ENCODE data around the gene REEP5.
A peak's percentile ranks its signal among the peaks of the same experiment; 100 is the strongest.
"Not testable (repeated sequence)": the region's sequence is repeated elsewhere in the genome, so short reads cannot be mapped to it uniquely, and the experiment has no call there.

The REEP5 gene

DNA sequence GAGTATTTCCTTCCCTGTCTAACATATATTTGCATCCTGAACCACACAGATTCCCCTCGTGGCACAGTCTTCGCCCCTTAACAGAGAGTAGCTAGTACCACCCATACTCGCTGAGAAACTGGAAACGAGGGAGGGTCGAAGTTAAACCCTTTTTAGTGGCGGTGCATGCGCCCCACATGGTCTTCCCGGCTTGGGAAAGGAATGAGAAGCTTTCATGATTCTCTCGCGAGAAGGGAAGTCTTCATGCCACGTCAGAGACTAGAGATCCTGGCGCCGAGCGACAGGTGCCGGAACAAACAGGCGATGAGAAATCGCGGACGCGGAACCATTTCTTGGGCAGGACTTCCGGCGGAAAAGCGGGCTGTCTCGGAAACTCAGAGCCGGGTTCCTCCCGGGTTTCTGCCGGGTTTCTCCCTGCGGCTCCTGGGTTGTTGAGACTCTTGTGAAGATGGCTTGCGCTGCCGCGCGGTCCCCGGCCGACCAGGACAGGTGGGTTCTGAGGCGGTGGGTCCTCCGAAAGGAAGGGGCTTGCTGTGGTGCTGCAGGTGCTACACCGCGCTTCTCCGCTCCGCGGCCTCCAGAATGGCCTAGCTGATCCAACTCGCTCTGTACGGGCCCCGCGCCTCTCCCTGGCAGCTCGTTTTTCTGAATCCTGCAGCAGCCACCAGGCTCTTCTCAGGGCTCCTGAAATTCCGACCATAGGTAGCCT lies 60.9 kb downstream of the REEP5 start, which contains the start of gene SRP19:
TSS of gene SRP19 (plus strand) at position 359 of the 709 bp plus-strand sequence. CDS start at position 449, 90 bp downstream.
- ChIA-PET POLR2A (interaction anchor here (0.6 to 2.6 kb wide), 18 partner anchors 9 to 153 kb away, joined by 3 to 24 read pairs (median 4); partner anchors contain the start of genes DCP2 and REEP5), CTCF (interaction anchor here (1.3 kb wide), 1 partner anchor 13 kb away, joined by 14 read pairs; no protein-coding TSS in a partner anchor)
- DNase-seq (ENCODE audit: extremely low spot score) = peak; percentile 96
- TF ChIP-seq FOXM1 (IDR thresholded peaks at IDR 0.05; ENCODE audit: borderline replicate concordance) (no peak), SP1 (IDR thresholded peaks at IDR 0.05) (peak; percentile 39; the same call in 1 of the 2 replicates), CTBP1 (IDR thresholded peaks at IDR 0.05; ENCODE audit: borderline replicate concordance) (no peak), BHLHE40 (IDR thresholded peaks at IDR 0.05; ENCODE audit: borderline replicate concordance) (no peak), TARDBP (IDR thresholded peaks at IDR 0.05) (no peak), ARNT (IDR thresholded peaks at IDR 0.05) (no peak), HDGF (IDR thresholded peaks at IDR 0.05; ENCODE audit: borderline replicate concordance) (no peak), ZNF384 (IDR thresholded peaks at IDR 0.05) (no peak), NFRKB (IDR thresholded peaks at IDR 0.05) (peak; percentile 78), FOXA1 (IDR thresholded peaks at IDR 0.05) (no peak), FOXK2 (IDR thresholded peaks at IDR 0.05) (no peak), L3MBTL2 (conservative IDR thresholded peaks at IDR 0.05) (peak; percentile 100), ELF4 (IDR thresholded peaks at IDR 0.05) (peak; percentile 42; the same call in 1 of the 2 replicates), LEF1 (IDR thresholded peaks at IDR 0.05; ENCODE audit: borderline replicate concordance) (no peak), SUZ12 (IDR thresholded peaks at IDR 0.05) (no peak)
- TF ChIP-seq, protein P1, sequence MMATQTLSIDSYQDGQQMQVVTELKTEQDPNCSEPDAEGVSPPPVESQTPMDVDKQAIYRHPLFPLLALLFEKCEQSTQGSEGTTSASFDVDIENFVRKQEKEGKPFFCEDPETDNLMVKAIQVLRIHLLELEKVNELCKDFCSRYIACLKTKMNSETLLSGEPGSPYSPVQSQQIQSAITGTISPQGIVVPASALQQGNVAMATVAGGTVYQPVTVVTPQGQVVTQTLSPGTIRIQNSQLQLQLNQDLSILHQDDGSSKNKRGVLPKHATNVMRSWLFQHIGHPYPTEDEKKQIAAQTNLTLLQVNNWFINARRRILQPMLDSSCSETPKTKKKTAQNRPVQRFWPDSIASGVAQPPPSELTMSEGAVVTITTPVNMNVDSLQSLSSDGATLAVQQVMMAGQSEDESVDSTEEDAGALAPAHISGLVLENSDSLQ (IDR thresholded peaks at IDR 0.05) = peak; percentile 99

DNA sequence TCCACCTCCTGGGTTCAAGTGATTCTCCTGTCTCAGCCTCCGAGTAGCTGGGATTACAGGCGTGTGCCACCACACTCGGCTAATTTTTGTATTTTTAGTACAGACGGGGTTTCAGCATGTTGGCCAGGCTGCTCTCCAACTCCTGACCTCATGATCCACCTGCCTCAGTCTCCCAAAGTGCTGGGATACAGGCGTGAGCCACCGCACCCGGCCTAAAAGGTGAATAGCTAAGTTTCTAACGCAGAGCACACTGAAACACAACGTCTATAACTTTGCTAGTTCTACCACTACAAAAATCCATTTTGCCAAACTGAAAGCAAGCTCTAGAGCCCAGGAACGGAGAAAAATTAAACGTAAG lies 61.5 kb downstream of the REEP5 start:
- POLR2A ChIA-PET = interaction anchor here (0.9 to 2.6 kb wide), 15 partner anchors 9 to 153 kb away, joined by 3 to 24 read pairs (median 5); partner anchors contain the start of genes DCP2 and REEP5
- CTCF ChIA-PET = interaction anchor here (1.3 kb wide), 1 partner anchor 12 kb away, joined by 14 read pairs; no protein-coding TSS in a partner anchor
- DNase-seq (ENCODE audit: extremely low spot score) = not testable (repeated sequence)

DNA sequence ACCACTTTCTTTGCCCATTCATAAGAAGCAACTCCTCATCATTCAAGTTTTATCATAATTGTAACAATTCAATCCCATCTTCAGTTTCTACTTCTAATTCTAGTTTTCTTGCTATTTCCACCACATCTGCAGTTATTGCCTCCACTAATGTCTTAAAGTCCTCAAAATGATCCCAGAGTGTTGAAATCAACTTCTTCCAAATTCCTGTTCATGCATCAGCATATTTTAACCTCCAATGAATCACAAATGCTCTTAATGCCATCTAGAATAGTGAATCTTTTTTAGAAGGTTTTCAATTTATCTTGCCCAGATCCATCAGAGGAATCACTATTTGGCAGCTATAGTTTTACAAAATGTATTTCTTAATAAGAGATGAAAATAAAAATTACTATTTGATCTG lies 64.2 kb downstream of the REEP5 start:
- CTCF ChIA-PET = no interaction called here
- no peak for TF ChIP-seq FOXK2 (IDR thresholded peaks at IDR 0.05)
- TF ChIP-seq ELF4 (IDR thresholded peaks at IDR 0.05) = no peak
- no peak for TF ChIP-seq FOXA1 (IDR thresholded peaks at IDR 0.05)
- no peak for TF ChIP-seq TARDBP (IDR thresholded peaks at IDR 0.05)
- no peak for TF ChIP-seq ARNT (IDR thresholded peaks at IDR 0.05)
- no peak for TF ChIP-seq SP1 (IDR thresholded peaks at IDR 0.05)
- no peak for DNase-seq (ENCODE audit: extremely low spot score)
- POLR2A ChIA-PET = no interaction called here

DNA sequence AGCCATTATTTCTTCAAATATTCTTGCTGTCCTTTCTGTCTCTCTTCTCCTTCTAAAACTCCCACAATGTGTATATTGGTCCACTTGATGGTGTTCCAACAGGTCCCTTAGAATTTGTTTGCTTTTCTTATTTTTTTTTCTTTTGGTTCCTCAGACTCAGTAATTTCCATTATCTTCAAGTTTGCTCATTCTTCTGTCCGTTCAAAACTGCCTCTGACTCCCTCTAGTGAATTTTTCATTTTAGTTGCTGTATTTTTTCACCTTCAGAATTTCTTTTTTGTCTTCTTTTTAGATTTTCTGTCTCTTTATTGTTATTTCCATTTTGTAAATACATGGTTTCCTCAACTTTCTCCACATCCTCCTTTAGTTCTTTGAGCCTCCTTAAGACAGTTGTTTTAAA lies 67.4 kb downstream of the REEP5 start:
- DNase-seq (ENCODE audit: extremely low spot score) = no peak
- ChIA-PET POLR2A (no interaction called here), CTCF (no interaction called here)
- TF ChIP-seq FOXK2 (IDR thresholded peaks at IDR 0.05) (no peak), BHLHE40 (IDR thresholded peaks at IDR 0.05; ENCODE audit: borderline replicate concordance) (no peak), ARNT (IDR thresholded peaks at IDR 0.05) (no peak), FOXM1 (IDR thresholded peaks at IDR 0.05; ENCODE audit: borderline replicate concordance) (no peak), SP1 (IDR thresholded peaks at IDR 0.05) (no peak), NFRKB (IDR thresholded peaks at IDR 0.05) (no peak), ELF4 (IDR thresholded peaks at IDR 0.05) (no peak), ZNF384 (IDR thresholded peaks at IDR 0.05) (no peak), LEF1 (IDR thresholded peaks at IDR 0.05; ENCODE audit: borderline replicate concordance) (no peak)
- TF ChIP-seq, protein P1 (IDR thresholded peaks at IDR 0.05) = no peak

DNA sequence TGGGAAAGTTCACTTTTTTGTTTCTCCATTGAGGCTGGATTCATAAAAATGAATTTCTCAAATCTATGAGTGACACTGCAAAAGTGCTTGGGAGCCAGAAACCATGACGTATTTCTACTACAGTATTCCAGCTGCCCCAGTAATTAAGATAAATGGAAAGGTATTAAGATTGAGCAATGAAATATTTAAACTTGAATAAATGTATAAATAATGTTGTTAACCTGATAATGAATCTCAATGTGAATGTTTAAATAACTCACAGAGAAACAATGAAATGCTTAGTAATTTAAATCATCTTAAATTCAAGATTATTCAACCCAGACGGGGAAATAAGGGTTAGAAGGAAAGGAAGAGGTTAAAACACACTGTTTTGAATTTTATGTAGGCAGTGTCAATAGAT lies 72.1 kb downstream of the REEP5 start:
- no peak for TF ChIP-seq SP1 (IDR thresholded peaks at IDR 0.05)
- TF ChIP-seq ZNF384 (IDR thresholded peaks at IDR 0.05) = no peak
- no peak for TF ChIP-seq LEF1 (IDR thresholded peaks at IDR 0.05; ENCODE audit: borderline replicate concordance)
- TF ChIP-seq, protein P1 (IDR thresholded peaks at IDR 0.05) = 0 out of 2 replicates have a peak, but pooled peaks have one; percentile 3
- ChIA-PET CTCF (no interaction called here), POLR2A (no interaction called here)
- DNase-seq (ENCODE audit: extremely low spot score) = no peak

DNA sequence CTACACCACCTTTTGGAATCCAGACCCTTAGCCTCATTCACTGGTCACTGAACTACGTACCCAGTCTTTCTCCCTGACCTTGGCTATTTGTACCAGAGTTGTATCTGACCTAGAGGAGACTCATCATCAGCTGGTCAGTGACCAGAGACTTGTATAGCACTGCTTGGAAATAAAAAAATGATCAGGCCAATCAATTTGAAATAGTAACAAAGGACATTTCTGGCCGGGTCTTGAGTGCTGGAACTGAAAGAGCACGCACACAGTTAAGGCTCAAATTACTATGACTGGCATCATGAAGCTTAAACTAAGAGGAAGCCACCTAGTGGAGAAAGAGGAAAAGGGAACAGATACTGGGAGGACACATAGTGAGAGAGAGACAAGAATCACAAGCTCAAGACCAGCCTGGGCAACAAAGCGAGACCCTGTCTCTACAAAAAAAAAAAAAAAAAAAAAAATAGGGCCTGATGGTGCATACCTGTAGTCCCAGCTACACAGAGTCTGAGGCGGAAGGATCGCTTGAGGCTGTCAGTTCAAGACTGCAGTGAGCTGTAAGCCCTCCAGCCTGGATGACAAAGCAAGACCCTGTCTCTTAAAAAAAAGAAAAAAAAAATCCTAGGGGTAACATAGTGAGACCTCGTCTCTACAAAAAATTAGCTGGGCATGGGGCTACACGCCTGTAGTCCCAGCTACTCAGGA lies 73.8 kb downstream of the REEP5 start:
- ChIA-PET POLR2A (interaction anchor here (0.6 to 1.1 kb wide), 4 partner anchors 11 to 128 kb away, joined by 3 to 11 read pairs (median 5); partner anchors contain the start of genes DCP2 and SRP19), CTCF (interaction anchor here (0.6 to 1.4 kb wide), 20 partner anchors 11 to 1771 kb away, joined by 3 to 14 read pairs (median 4); partner anchors contain the start of gene SRP19)
- TF ChIP-seq ZNF384 (IDR thresholded peaks at IDR 0.05) (no peak), ARNT (IDR thresholded peaks at IDR 0.05) (no peak)
- TF ChIP-seq, protein P1 (IDR thresholded peaks at IDR 0.05) = peak; percentile 72
- peak; percentile 61 for DNase-seq (ENCODE audit: extremely low spot score)
